HG03108 (cell line): Measurements from ENCODE around the gene THRAP3.
"Not testable (repeated sequence)": the region's sequence is repeated elsewhere in the genome, so short reads cannot be mapped to it uniquely, and the experiment has no call there.

Experiments
- ATAC-seq: cut with Tn5 transposase; IDR thresholded peaks from one replicate; pipeline ENCODE4 v1.9.1; 2021; ENCODE audit warnings: moderate library complexity; ENCODE audit not compliant: unreplicated experiment

THRAP3 gene, protein sequence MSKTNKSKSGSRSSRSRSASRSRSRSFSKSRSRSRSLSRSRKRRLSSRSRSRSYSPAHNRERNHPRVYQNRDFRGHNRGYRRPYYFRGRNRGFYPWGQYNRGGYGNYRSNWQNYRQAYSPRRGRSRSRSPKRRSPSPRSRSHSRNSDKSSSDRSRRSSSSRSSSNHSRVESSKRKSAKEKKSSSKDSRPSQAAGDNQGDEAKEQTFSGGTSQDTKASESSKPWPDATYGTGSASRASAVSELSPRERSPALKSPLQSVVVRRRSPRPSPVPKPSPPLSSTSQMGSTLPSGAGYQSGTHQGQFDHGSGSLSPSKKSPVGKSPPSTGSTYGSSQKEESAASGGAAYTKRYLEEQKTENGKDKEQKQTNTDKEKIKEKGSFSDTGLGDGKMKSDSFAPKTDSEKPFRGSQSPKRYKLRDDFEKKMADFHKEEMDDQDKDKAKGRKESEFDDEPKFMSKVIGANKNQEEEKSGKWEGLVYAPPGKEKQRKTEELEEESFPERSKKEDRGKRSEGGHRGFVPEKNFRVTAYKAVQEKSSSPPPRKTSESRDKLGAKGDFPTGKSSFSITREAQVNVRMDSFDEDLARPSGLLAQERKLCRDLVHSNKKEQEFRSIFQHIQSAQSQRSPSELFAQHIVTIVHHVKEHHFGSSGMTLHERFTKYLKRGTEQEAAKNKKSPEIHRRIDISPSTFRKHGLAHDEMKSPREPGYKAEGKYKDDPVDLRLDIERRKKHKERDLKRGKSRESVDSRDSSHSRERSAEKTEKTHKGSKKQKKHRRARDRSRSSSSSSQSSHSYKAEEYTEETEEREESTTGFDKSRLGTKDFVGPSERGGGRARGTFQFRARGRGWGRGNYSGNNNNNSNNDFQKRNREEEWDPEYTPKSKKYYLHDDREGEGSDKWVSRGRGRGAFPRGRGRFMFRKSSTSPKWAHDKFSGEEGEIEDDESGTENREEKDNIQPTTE

DNA sequence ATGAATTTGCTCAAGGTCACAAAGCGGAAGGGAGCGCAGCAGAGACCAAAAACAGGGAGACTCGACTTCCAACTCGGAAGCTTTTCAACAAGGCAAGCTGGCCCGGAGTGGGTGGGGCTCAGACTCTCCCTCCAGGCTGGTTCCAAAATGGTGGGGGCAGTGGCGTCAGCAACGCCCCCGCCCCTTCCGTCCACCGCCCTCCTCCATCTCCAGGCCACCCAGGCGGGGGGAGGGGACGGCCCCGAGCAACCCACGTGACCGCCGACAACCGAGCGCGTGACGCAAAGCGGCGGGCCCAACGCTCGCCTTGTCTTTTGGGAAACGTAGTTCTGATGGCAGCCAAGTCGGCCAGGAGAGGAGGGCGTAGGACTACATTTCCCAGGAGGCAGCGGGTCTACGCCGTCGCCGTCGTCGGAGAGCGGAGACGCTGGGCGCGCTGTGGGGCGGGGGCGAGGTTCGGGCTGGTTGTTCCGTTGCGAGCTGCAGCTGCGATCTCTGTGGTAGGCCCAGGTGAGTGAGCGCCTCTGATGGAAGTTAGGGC lies at the start of gene THRAP3:
Gene THRAP3 (plus strand): TSS at position 448 of the 541 bp plus-strand sequence. CDS start 58,121 bp downstream, outside the sequence.
- peak; percentile 92 for ATAC-seq

DNA sequence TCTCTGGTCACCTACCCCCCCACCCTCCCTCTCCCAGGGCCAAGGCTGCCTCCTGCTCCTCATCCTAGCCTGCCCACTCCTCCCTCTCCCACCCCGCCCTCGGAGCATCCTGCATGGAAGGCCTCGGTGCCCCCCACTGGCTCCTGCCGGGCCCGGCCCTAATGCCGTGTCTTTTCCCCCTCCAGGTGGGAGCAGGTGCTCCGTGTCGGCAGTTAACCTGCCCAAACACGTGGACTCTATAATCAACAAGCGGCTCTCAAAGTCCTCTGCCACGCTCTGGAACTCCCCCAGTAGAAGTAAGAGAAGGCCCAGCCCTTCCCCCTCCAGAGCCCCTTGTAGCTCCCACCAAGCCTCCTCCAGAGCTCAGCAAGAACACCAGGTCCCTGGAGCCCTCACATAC lies 49.5 kb upstream of the THRAP3 start:
- no peak for ATAC-seq

DNA sequence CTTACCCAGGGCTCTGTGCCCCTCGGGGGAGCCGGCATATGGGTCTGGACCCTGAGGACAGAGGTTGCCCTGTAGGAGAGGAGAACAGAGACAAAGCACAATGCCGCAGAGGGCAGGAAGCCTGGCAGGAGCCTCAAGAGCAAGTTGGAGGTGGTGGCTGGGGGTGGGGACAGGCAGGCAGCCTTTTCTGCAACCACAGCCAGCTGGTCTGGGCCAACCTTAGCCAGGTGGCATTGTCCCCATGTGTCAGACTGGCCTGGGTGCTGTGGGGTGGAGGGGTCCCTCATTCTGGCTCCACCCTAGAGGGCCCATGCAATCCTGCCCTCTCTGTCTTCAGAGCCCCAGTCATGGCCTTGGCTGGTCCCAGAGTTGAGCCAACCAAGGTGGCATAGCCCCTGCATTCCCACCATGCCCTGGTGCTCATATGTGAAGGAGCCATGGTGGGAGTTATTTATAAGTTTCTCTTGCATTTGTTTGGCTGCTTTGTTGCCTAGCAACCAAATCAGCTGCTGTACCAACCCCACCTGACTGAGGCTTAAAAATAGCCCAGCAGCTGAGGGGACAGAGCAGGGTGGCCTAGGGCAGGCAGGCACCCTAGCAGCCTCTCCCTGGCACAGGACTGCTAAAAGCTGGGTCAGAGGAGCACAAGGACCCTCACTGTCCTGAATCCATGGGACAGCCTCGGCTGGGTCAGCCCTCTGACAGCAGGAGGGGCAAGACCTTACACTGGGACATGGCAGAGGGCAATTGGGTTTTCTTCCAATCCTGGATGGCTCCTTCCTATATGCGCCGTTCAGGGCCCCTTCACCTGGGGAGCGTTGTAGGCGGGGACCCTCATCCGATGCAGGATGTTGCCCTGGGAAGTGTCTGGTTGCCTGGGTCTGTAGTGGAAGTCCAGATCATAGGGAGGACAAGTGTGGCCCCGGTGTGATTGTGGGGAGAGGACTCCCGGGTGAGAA lies 48.8 kb upstream of the THRAP3 start:
- no peak for ATAC-seq

GRCh38 chr1:36176106-36176949 lies 47.9 kb upstream of the THRAP3 start:
- no peak for ATAC-seq

- no peak for ATAC-seq
These were observed 46.4 kb upstream of the THRAP3 start for GRCh38 chr1:36177589-36178431.

- no peak for ATAC-seq
These were observed 45.6 kb upstream of the THRAP3 start for GRCh38 chr1:36178471-36179219.

DNA sequence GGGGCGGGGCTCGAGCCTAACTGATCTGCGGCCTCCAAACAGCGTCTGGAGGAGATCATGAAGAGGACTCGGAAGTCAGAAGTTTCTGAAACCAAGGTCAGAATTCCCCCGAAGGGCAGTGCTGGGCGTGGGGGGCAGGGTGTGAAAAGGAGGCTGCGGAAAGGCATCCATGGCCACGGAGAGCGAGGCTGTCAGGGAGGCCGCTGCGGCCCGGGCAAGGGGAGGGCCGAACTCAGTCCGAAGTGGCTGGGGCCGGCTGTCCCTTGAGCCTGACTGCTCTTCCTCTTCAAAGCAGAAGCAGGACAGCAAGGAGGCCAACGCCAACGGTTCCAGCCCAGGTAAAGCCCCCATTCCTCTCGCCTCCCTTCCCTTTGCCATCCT lies 45.0 kb upstream of the THRAP3 start:
- ATAC-seq = no peak

GRCh38 chr1:36182734-36183133 lies 41.5 kb upstream of the THRAP3 start:
- ATAC-seq = no peak

GRCh38 chr1:36183309-36183856 lies 40.9 kb upstream of the THRAP3 start:
- no peak for ATAC-seq

DNA sequence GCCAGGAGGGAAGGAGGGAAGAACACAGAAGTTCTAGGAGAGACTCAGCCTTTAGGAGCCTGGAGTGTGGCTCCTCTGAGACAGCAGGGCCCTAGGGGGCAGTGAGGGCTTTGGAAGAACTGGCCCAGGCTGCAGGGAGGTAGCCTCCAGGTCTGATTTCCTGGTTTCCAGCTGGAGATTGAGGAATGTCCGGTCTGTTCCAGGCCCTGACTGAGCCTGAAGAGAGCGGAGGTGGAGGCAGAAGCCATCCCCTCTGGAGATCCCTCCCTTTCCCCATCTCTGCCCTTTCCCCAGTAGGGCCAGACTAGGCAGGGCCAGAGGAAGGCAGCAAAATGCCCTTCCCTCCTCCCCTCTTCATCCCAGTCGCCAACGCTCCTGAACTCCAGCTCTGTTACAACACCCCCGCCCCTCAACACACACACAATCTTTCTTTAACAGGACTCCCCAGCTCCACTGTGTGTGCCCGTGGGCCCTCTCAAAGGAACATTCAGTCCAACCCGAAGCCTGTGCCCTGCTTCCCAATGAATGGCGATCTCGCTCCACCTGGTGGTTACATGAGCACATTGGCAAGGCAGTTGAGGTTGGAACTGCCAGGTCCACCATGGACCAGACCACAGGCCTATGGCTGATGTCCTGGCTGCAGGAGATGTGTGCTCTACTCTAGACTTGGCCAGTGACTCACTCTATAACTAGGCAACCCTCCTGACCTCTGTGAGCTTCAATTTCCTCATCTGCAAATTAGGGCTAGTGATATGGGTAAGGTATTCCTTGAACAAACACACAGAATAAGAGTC lies 36.2 kb upstream of the THRAP3 start:
- no peak for ATAC-seq

DNA sequence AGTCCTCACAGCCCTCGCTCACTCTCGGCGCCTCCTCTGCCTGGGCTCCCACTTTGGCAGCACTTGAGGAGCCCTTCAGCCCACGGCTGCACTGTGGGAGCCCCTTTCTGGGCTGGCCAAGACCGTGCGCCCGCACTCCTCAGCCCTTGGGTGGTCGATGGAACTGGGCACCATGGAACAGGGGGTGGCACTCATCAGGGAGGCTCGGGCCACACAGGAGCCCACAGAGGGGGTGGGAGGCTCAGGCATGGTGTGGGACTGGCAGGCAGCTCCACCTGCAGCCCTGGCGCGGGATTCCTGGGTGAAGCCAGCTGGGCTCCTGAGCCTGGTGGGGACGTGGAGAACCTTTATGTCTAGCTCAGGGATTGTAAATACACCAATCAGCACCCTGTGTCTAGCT lies 27.4 kb upstream of the THRAP3 start:
- not testable (repeated sequence) for ATAC-seq

DNA sequence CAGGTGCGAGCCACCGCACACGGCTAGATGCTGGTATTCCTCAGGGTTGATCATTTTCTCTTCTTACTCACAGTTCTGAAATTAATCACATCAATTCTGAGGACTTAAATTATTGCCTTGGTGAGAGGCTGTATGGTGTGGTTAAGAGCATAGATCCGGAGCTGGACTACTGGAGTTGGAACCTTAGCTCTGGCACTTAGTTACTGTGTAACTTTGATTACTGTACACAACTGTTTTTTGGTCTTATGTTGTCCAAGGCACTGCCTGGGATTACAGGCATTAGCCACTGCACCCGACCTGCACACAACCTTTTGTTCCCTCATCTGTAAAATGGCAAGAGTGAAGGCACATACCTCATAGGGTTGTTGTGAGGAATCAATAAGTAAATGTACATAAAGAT lies 25.6 kb upstream of the THRAP3 start:
- ATAC-seq = no peak

DNA sequence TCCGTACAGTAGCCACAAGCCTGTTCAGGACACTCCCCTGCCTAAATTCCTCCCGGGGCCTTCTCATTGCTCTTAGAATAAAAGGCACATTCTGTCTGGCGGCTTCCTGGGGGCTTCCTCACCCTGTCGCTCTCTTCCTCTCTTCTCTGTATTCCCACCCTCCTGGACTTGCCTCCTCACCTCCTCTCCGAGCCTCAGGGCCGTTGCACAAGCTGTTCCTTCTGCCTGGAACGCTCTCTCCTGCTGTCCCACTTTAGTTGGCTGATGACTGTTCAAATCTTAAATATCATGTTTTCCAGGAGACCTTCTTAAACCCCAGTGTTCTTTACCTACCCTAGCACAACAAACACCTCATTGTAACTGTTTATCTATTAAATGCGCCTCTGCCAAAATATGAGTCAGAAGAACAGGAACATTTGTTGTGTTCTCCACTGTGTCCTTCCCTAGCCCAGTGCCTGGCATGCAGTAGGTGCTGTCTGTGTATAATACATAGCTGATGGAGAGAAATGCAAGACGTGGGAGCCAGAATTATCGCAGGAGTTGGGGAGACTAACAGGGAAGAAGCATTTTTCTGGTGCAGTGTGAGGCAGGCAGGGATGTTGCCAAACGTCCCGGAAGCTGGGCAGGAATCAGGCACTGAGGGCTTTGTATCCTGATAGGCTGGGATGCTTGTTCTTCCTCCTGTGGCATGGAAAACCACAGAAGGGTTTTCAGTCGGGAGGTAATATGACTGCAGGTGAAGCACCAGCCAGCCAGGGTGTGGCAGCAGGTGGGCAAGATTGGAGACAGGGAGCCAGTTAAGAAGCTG lies 24.1 kb upstream of the THRAP3 start:
- no peak for ATAC-seq

DNA sequence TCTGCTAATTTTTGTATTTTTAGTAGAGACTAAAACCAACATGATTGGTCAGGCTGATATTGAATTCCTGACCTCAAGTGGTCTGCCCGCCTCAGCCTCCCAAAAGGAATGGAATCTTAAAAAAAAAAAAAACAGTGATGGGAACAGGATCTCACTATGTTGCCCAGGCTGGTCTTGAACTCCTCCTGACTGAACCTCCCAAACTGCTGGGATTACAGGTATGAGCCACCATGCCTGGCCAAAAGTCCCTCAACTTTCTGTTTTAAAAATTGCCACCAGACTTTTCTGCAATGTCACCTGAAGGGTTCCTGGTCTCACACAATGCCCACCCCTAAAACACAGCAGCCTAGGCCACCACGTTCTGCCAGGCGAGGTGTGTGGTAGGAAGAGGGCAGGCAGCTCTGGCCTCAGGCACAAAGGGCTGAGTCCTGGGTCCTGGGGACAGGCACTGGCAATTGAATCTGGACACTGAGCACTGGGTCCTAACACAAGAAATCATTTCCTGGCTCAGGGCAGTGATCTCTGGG lies 21.2 kb upstream of the THRAP3 start:
- no peak for ATAC-seq

DNA sequence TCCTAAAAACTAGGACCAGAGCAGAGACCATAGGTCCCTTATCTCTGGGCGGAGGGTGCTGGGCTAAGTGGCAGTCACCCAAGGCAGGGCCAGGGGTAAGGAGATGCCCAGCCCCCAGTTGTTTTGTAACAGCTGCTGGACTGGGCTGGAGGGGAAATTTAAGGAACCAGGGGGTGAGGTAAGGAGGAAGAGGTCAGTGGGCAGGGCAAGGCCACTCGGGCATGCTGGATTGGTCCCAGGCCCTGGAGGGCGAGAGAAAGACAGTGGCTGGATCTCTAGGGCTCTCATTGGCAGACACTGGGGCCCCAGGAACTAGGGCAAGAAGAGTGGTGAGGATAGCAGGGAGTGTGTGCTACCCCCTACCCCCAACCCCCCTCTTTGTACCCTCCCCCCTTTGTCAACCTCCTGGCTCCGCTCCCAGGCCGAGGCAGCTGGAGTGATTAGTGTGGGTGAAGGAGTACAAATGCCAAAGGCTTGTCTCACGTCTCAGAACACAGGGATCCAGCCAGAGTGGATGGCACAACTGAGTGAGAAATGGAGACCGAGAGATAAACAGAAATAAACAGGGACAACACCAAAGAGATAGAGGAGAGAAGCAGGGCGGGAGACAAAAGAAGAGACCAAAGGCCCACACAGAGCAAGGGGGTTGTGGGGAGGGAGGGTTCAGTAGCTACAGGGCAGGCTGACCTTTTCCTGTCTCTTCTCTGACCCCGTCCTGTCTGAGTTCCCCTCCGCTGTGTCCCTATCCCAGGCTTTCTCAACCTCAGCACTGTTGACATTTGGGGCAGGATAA lies 20.5 kb upstream of the THRAP3 start:
- ATAC-seq = no peak
